C4-2B (cell line): ENCODE results near the gene CASZ1.

Experiments
- H3K27ac ChIP-seq: fragments of 450-650 bp; 2 replicates; pipeline ENCODE4 v1.5.1; 2017
- ZFX ChIP-seq: fragments of 450-650 bp; IDR thresholded peaks from 2 replicates; pipeline ENCODE4 v1.6.1; 2017
- TF ChIP-seq, protein P1 (sequence below): fragments of 450-650 bp; conservative IDR thresholded peaks from 2 replicates; pipeline ENCODE4 v1.5.1; 2017; ENCODE audit warnings: mild to moderate bottlenecking

The CASZ1 gene

DNA sequence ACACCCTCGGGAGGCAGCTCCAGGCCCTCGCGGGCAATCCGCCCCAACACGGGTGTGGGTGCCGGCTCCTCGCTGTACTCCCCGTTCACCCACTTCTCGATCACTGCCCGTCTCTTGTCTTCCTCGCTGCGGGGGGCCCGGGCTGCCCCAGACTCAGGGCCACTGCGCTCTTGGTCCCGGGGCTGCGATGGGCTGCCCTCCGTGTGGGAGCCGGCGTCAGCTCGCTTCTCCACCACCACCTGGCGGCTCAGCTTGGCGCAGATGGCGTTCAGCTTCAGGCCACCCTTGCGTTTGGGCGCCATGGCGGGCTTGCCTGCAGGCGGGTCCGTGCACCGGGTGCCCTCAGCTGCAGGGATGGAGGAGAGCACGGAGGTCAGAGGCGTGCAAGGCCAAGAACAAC is 131.2 kb downstream of the CASZ1 start:
- peak overlapping the region; percentile 76 for H3K27ac ChIP-seq
- TF ChIP-seq, protein P1, sequence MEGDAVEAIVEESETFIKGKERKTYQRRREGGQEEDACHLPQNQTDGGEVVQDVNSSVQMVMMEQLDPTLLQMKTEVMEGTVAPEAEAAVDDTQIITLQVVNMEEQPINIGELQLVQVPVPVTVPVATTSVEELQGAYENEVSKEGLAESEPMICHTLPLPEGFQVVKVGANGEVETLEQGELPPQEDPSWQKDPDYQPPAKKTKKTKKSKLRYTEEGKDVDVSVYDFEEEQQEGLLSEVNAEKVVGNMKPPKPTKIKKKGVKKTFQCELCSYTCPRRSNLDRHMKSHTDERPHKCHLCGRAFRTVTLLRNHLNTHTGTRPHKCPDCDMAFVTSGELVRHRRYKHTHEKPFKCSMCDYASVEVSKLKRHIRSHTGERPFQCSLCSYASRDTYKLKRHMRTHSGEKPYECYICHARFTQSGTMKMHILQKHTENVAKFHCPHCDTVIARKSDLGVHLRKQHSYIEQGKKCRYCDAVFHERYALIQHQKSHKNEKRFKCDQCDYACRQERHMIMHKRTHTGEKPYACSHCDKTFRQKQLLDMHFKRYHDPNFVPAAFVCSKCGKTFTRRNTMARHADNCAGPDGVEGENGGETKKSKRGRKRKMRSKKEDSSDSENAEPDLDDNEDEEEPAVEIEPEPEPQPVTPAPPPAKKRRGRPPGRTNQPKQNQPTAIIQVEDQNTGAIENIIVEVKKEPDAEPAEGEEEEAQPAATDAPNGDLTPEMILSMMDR: no peak
- no peak for TF ChIP-seq ZFX

DNA sequence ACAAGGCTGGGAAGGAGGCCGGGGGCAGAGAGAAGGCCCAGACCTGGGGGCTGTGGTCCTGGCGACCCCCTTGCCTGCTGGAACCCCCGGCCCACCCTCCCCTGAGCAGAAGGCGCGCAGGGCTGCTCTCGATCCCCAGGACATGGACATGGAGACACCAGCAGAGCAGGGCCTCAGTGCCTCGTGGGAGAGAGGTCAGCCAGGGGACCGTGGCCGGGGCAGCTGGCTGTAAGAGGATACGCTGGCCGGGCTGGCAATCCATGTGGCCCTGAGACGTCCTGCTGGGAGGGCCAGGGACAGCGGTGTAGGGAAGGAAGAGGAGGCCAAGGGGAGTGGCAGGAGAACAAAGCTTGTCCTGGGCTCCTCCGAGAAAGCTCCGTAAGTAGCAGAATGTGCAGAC is 132.2 kb downstream of the CASZ1 start:
- H3K27ac ChIP-seq: peak overlapping the region; percentile 76
- TF ChIP-seq, protein P1: no peak
- TF ChIP-seq ZFX: no peak

DNA sequence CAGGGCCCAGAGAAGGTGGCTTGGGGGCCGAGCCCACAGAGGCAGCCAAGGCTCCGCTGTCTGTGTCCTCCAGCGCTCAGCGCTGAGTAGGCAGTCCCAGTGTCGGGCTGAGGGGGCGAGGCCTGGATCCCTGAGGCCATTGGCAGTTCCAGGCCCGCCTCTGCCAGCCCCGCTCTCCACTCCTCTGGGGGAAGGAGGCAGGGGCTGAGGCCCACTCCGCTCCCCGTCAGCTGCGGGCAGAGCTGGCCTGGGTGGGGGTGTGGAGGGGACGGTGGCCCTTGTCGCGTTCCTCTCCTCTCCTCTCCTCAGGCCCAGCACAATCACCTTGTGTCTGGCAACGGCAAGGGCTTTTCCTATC is 132.8 kb downstream of the CASZ1 start:
- H3K27ac ChIP-seq: peak overlapping the region; percentile 76
- TF ChIP-seq ZFX: no peak
- TF ChIP-seq, protein P1: no peak

DNA sequence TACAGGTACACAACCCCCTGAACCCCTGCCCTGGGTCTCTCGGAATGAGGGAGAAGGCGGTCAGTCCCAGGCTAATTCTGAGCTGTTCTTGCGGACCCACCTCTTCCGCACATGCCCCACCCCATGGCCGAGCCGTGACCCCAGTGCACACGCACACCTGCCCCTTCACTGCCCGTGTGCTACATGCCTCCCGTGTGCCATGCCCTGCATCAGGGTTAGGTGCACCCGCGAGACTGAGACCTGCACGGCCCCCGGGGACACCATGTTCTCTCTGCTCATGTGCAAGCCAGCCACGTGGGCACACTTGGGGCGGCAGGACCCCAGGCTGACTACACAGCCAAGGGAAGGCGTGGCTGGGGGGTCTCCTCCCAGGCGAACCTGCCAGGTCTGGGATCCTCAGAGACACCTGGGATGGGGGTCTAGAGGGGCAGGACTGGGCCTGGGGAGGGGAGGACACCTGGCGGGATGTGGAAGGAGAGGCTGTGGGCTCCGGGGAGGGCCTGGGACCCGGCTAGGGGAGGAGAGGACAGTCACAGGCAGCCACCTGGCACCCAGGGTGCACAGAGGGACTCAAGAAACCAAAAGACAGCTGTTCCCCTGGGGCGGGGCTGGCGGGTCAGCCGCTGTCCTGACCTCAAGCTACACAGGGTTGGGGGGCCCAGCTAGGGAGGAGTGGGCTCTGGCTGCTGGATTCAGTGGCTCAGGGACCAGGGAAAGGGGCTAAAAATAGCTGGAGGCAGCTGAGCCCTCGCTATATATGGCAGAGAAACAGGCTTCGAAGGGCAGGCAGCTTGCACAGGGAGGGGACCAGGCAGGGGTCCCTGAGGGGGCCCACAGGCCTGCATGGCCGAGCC is 133.4 kb downstream of the CASZ1 start:
- H3K27ac ChIP-seq: peak overlapping the region; percentile 76
- TF ChIP-seq, protein P1: no peak
- TF ChIP-seq ZFX: no peak

DNA sequence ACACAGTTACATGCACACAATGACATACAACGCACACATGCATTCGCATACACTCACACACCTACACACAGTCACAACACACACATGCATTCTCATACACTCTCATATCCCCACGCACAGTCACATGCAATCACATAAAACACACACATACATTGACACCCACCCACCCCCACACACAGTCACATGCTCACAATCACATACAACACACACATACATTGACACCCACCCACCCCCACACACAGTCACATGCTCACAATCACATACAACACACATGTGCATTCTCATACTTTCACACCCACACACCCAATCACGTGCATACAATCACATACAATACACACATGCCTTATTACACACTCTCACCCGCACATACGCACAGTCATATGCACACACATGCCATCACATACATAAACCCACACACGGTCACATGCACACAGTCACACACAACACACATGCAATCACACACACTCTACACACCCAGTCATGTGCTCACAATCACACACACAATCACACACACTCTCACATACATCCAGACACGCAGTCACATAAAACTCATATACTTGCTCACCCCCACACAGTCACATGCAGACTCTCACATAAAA is 134.3 kb downstream of the CASZ1 start:
- TF ChIP-seq, protein P1: no peak
- no peak overlapping the region; the same call in 1 of the 2 replicates for H3K27ac ChIP-seq

DNA sequence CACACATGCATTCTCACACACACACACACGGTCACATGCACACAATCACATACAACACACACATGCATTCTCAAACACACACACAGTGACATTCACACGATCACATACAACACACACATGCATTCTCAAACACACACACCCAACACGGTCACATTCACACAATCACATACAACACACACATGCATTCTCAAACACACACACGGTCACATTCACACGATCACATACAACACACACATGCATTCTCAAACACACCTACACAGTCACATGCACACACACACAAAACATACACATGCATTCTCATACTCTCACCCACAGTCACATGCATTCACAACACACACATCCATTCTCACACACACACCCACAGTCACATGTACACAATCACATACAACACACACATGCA is 135.0 kb downstream of the CASZ1 start:
- TF ChIP-seq, protein P1: no peak
- TF ChIP-seq ZFX: no peak
- H3K27ac ChIP-seq: no peak overlapping the region
